ENCODE measurements around the gene VMAC. TPM values are rescaled to one million over a fixed set of nuclear protein-coding genes. Genes with fewer than 3 reads are reported as not detected.

Gene VMAC
- total RNA-seq, 1 experiment from 2014 or later: 7.0 TPM

DNA sequence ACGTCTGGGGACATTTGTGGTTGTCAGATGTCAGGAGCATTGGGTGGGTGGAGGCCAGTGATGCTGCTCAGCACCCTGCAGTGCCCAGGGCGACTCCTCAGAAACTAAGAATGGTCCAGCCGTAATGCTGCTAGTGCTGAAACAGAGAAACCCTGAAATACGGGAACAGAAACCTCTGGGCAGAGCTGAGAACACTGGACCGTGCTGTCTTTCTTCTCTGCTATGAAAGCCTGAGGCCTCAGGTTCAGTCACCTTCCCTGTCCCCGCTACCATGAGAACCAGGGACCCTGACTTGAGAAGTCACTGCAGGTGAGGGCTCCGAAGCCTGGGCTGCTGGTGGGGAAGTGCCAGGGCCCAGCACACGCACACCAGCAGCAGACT lies 22.8 kb downstream of the VMAC start:
- no peak overlapping the region for H3K4me3 Mint-ChIP-seq (ENCODE audit: unreplicated experiment)
- no peak overlapping the region for H3K27ac Mint-ChIP-seq (ENCODE audit: low read depth, unreplicated experiment)
- POLR2A ChIA-PET: interaction anchor here (0.7 kb wide), 1 partner anchor 11 kb away, joined by 3 read pairs; no protein-coding TSS in a partner anchor
- peaks cover 51% of the 10 kb centered on the region for H3K36me3 Mint-ChIP-seq (ENCODE audit: insufficient read depth, unreplicated experiment)
- no peak for DNase-seq (ENCODE audit: unreplicated experiment)
- no peaks in the 10 kb centered on the region for H3K9me3 Mint-ChIP-seq (ENCODE audit: unreplicated experiment)
- no TSS peak for BruUV-seq (replicated peaks)
- H3K4me1 Mint-ChIP-seq (ENCODE audit: insufficient read depth, unreplicated experiment): no peaks in the 10 kb centered on the region
- intact Hi-C loops (cut with micrococcal nuclease): no loop called here
- CTCF ChIA-PET: interaction anchor here (0.6 kb wide), 1 partner anchor 133 kb away, joined by 3 read pairs; no protein-coding TSS in a partner anchor
- TF ChIP-seq CTCF (IDR thresholded peaks at IDR 0.05; ENCODE audit: unreplicated experiment): no peak
- H3K27me3 Mint-ChIP-seq (ENCODE audit: insufficient read depth, unreplicated experiment): no peaks in the 10 kb centered on the region

DNA sequence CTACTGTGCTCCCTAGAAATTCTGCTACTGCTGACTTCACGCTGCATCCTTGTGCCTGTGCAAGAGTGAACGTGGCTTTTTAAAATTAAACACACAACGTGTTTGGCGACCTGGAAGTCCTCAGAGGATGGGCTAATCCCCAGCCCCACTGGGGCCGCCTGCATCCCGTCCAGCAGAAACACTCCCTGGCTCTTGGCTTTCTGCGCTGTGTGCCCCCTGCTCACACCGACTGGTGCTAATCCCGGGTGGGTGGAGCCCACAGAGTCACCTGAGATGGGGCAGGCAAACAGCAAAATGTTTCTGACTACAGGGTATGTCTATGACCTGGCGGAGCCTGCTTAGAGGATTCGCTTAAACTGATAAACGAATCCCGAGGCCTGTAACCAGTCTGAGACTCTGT lies 24.5 kb downstream of the VMAC start:
- intact Hi-C loops (cut with micrococcal nuclease): no loop called here
- TF ChIP-seq CTCF (IDR thresholded peaks at IDR 0.05; ENCODE audit: unreplicated experiment): no peak
- no peak for DNase-seq (ENCODE audit: unreplicated experiment)
- BruUV-seq (replicated peaks): no TSS peak
- Mint-ChIP-seq H3K4me3 (ENCODE audit: unreplicated experiment) (no peak overlapping the region), H3K27ac (ENCODE audit: low read depth, unreplicated experiment) (no peak overlapping the region), H3K4me1 (ENCODE audit: insufficient read depth, unreplicated experiment) (no peaks in the 10 kb centered on the region), H3K9me3 (ENCODE audit: unreplicated experiment) (no peaks in the 10 kb centered on the region), H3K27me3 (ENCODE audit: insufficient read depth, unreplicated experiment) (no peaks in the 10 kb centered on the region), H3K36me3 (ENCODE audit: insufficient read depth, unreplicated experiment) (peaks cover 46% of the 10 kb centered on the region)
- POLR2A ChIA-PET: no interaction called here
- CTCF ChIA-PET: no interaction called here

DNA sequence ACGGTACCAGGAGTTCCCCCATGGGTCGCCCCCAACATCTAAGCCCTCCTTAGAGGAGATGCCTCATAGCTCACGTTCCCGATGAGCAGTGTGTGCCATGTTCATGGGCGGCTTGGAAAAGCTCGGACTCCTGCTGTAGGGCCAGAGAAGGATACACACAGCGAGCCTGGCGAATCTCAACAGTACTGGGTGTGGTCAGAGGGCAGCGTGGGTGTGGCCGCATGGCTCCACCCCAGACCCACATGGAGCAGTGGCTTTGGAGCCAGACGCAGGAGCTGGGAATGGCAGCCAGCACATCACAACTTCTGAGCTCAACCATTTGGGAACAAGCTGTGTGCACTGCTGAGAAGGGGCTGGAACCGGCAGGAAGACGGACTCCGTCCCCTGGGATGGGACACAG lies 25.0 kb downstream of the VMAC start:
- no peaks in the 10 kb centered on the region for H3K27me3 Mint-ChIP-seq (ENCODE audit: insufficient read depth, unreplicated experiment)
- H3K4me1 Mint-ChIP-seq (ENCODE audit: insufficient read depth, unreplicated experiment): no peaks in the 10 kb centered on the region
- intact Hi-C loops (cut with micrococcal nuclease): no loop called here
- no peak overlapping the region for H3K4me3 Mint-ChIP-seq (ENCODE audit: unreplicated experiment)
- H3K9me3 Mint-ChIP-seq (ENCODE audit: unreplicated experiment): no peaks in the 10 kb centered on the region
- no TSS peak for BruUV-seq (replicated peaks)
- POLR2A ChIA-PET: no interaction called here
- DNase-seq (ENCODE audit: unreplicated experiment): no peak
- peaks cover 42% of the 10 kb centered on the region for H3K36me3 Mint-ChIP-seq (ENCODE audit: insufficient read depth, unreplicated experiment)
- CTCF ChIA-PET: no interaction called here
- TF ChIP-seq CTCF (IDR thresholded peaks at IDR 0.05; ENCODE audit: unreplicated experiment): no peak
- H3K27ac Mint-ChIP-seq (ENCODE audit: low read depth, unreplicated experiment): no peak overlapping the region

- no TSS peak for BruUV-seq (replicated peaks)
- Mint-ChIP-seq H3K9me3 (ENCODE audit: unreplicated experiment) (no peaks in the 10 kb centered on the region), H3K4me1 (ENCODE audit: insufficient read depth, unreplicated experiment) (no peaks in the 10 kb centered on the region), H3K27ac (ENCODE audit: low read depth, unreplicated experiment) (no peak overlapping the region), H3K27me3 (ENCODE audit: insufficient read depth, unreplicated experiment) (no peaks in the 10 kb centered on the region), H3K36me3 (ENCODE audit: insufficient read depth, unreplicated experiment) (peaks cover 35% of the 10 kb centered on the region), H3K4me3 (ENCODE audit: unreplicated experiment) (no peak overlapping the region)
- TF ChIP-seq CTCF (IDR thresholded peaks at IDR 0.05; ENCODE audit: unreplicated experiment): no peak
- CTCF ChIA-PET: interaction anchor here (0.5 to 0.6 kb wide), 2 partner anchors 127 to 980 kb away, joined by 3 read pairs; no protein-coding TSS in a partner anchor
- POLR2A ChIA-PET: no interaction called here
- no peak for DNase-seq (ENCODE audit: unreplicated experiment)
- intact Hi-C loops (cut with micrococcal nuclease): no loop called here
Observed at GRCh38 chr19:5931251-5931650, 26.6 kb downstream of the VMAC start.

Data from MCF 10A (cell line).